ENCODE results near the gene GRK1. TPM values are rescaled to one million over a fixed set of nuclear protein-coding genes. Genes with fewer than 3 reads are reported as not detected.
"Not testable (repeated sequence)": the region's sequence is repeated elsewhere in the genome, so short reads cannot be mapped to it uniquely, and the experiment has no call there.

The GRK1 gene
- total and polyA plus RNA-seq, 2 of the 8 experiments (the other 6 are each of a cell fraction or from before 2014, with no cell fraction given), result 0.12 TPM; not detected in 1

- H3K9ac ChIP-seq (replicated peaks in 1 of 4; ENCODE audit: extremely low read depth in 1 of 4, low read depth in 3 of 4, low read length in 3 of 4); H4K91ac ChIP-seq (replicated peaks; ENCODE audit: insufficient read length, low read length); H3K27ac ChIP-seq (ENCODE audit: low read depth, low read length); H4K5ac ChIP-seq (ENCODE audit: insufficient read length, low read depth, low read length); H3K36me3 ChIP-seq (ENCODE audit: control insufficient read depth in 2 of 4, insufficient read depth in 4 of 4, low read length in 3 of 4); H3K4me3 ChIP-seq (ENCODE audit: extremely low read depth in 1 of 4, insufficient read depth in 2 of 4, low read depth in 3 of 4, low read length in 4 of 4); H2AK5ac ChIP-seq (ENCODE audit: low read depth, low read length); DNase-seq (ENCODE audit: low read depth in 1 of 2, low spot score in 2 of 2); H3K14ac ChIP-seq (ENCODE audit: insufficient read length); H3K27me3 ChIP-seq (replicated peaks in 1 of 4; ENCODE audit: control insufficient read depth in 3 of 4, extremely low read depth in 1 of 4, insufficient read depth in 3 of 4, low read length in 3 of 4); H3K4me1 ChIP-seq (replicated peaks in 1 of 4; ENCODE audit: control insufficient read depth in 3 of 4, insufficient read depth in 4 of 4, low read length in 3 of 4); H2BK15ac ChIP-seq (ENCODE audit: low read length); H3K23me2 ChIP-seq (ENCODE audit: low read depth, low read length); H4K20me1 ChIP-seq (replicated peaks in 1 of 2; ENCODE audit: control insufficient read depth in 1 of 2, insufficient read depth in 2 of 2, low read length in 2 of 2); H2AFZ ChIP-seq (ENCODE audit: low read length); H3K79me2 ChIP-seq (ENCODE audit: control insufficient read depth in 1 of 2, insufficient read depth in 2 of 2, low read length in 2 of 2); FAIRE-seq; H2BK20ac ChIP-seq (ENCODE audit: low read length); H2BK120ac ChIP-seq (replicated peaks; ENCODE audit: low read depth, low read length); H3K18ac ChIP-seq (ENCODE audit: extremely low read depth, low read length); H2BK12ac ChIP-seq (ENCODE audit: low read depth, low read length); H3K79me1 ChIP-seq (ENCODE audit: low read depth, low read length); POLR2A ChIA-PET (ENCODE audit: partially characterized antibody); H3K4ac ChIP-seq (replicated peaks; ENCODE audit: insufficient read length, low read depth, low read length); H3K4me2 ChIP-seq (ENCODE audit: insufficient read depth in 1 of 2, low read depth in 2 of 2, low read length in 2 of 2); H3K56ac ChIP-seq (replicated peaks; ENCODE audit: insufficient read length, low read depth, low read length); H3K9me3 ChIP-seq (ENCODE audit: insufficient read depth in 2 of 2, low read depth in 1 of 2, low read length in 1 of 2); H3K23ac ChIP-seq (ENCODE audit: insufficient read length); H2BK5ac ChIP-seq (ENCODE audit: low read depth, low read length): not testable (repeated sequence)
- CTCF ChIA-PET (ENCODE audit: partially characterized antibody), result interaction anchor here (0.7 to 1.1 kb wide), 3 partner anchors 10 to 21 kb away, joined by 3 to 5 read pairs (median 3); no protein-coding TSS in a partner anchor
- H4K8ac ChIP-seq (ENCODE audit: extremely low read depth, insufficient read depth, low read length), result 0 out of 2 replicates have a peak overlapping the region, but pooled peaks have one; percentile 9
- WGBS, 2 experiments (ENCODE audit: extremely low coverage in 1 of 2, insufficient coverage in 1 of 2, insufficient read length in 1 of 2, insufficient replicate concordance in 2 of 2, low coverage in 1 of 2, low lambda C conversion rate in 2 of 2, missing lambda C conversion rate in 1 of 2), result 90% methylated on average over 17 of the region's 24 CpGs; no CpG with 5 or more reads in 1 of the 2 experiments
These were observed 78.6 kb downstream of the GRK1 start for GRCh38 chr13:113745500-113746142.
